GM20000 (cell line): ENCODE measurements around the gene VTI1A.

ENCODE experiments used
- DNase-seq: peaks from one replicate; pipeline ENCODE4 v3.0.0; 2012; ENCODE audit warnings: low spot score
- CTCF ChIP-seq: IDR thresholded peaks from 2 replicates; pipeline ENCODE4 v1.5.1; 2012; ENCODE audit warnings: mild to moderate bottlenecking, control low read depth; ENCODE audit errors: extremely low read depth, missing control alignments

Gene VTI1A

GRCh38 chr10:112832361-112832878 lies 385.4 kb downstream of the VTI1A start:
- DNase-seq = no peak
- no peak for TF ChIP-seq CTCF

GRCh38 chr10:112832959-112833358 lies 385.9 kb downstream of the VTI1A start:
- no peak for TF ChIP-seq CTCF
- no peak for DNase-seq

- no peak for DNase-seq
- no peak for TF ChIP-seq CTCF
These were observed 387.8 kb downstream of the VTI1A start for GRCh38 chr10:112834751-112835181.

- no peak for DNase-seq
- no peak for TF ChIP-seq CTCF
These were observed 388.3 kb downstream of the VTI1A start for GRCh38 chr10:112835217-112835715.

- TF ChIP-seq CTCF = no peak
- DNase-seq = no peak
These were observed 389.0 kb downstream of the VTI1A start for GRCh38 chr10:112835944-112836451.

GRCh38 chr10:112838784-112839481 lies 391.9 kb downstream of the VTI1A start:
- no peak for TF ChIP-seq CTCF
- DNase-seq = no peak

- TF ChIP-seq CTCF = no peak
- DNase-seq = no peak
These were observed 393.1 kb downstream of the VTI1A start for GRCh38 chr10:112839928-112840654.
